BJ (cell line): Measurements from ENCODE around the gene PIPOX. TPM values are rescaled to one million over a fixed set of nuclear protein-coding genes. Genes with fewer than 3 reads are reported as not detected.

Experiments used
- CTCF ChIA-PET: fragments of 350-600 bp; formaldehyde crosslinking; extraction: SDS; loops from one replicate; lab custom pipeline; 2021; ENCODE audit warnings: antibody characterized with exemption, inconsistent platforms; lab: Yijun Ruan, JAX
- POLR2A ChIA-PET: fragments of 300-600 bp; sonication (Branson Sonifier 250); formaldehyde crosslinking; extraction: SDS; loops from one replicate; lab custom pipeline; 2021; ENCODE audit warnings: antibody characterized with exemption; lab: Charles Lee
- DNase-seq: peaks from one replicate; pipeline ENCODE4 v3.0.0-alpha.2; 2011; ENCODE audit warnings: low read depth
- H3K27me3 ChIP-seq: 2 replicates; pipeline ENCODE4 v1.6.0; 2011; ENCODE audit warnings: low read length; ENCODE audit not compliant: control insufficient read depth, insufficient read depth
- H3K36me3 ChIP-seq: 2 replicates; pipeline ENCODE4 v1.5.1; 2011; ENCODE audit warnings: low read length; ENCODE audit not compliant: control insufficient read depth, insufficient read depth
- H3K4me3 ChIP-seq: 2 replicates; pipeline ENCODE4 v1.5.1; 2011; ENCODE audit warnings: low read depth, mild to moderate bottlenecking, control low read depth, low read length
- polyA plus RNA-seq: library from polyadenylated mRNA; depleted of rRNA; stranded (reverse); fragments of >200 nt; gene quantifications from 2 replicates; pipeline ENCODE4 v1.2.3, GENCODE V29; 2011
- TF ChIP-seq, protein P1 (sequence below): IDR thresholded peaks from 2 replicates; pipeline ENCODE4 v1.5.1; 2011; ENCODE audit warnings: low read depth, mild to moderate bottlenecking, control low read depth, inconsistent platforms, low read length, moderate library complexity; ENCODE audit not compliant: insufficient read depth

Gene PIPOX
- polyA plus RNA-seq, 1 experiment = 1.1 TPM

DNA sequence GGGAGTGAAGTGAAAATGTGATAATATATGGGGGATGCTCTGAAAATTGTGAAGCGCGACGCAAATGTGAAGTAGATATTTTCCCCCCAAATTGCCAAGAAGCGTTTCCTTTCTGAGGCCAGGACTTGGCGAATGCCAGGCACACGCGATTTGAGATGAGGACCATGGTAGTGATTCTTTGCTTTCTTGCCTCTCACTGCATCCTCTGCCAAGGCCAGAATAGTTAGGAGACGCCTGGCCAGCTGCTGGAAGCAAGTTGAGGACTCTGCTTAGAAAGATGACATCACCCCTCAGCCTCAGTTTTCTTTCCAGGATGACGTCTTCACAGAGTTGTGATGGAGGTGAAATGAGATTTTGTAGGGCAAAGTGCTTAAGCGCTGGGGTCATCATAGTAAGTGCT, 25.9 kb downstream of the PIPOX start:
- ChIA-PET CTCF (interaction anchor here (1.1 to 1.4 kb wide), 2 partner anchors 20 to 103 kb away, joined by 3 read pairs; no protein-coding TSS in a partner anchor), POLR2A (no interaction called here)
- H3K36me3 ChIP-seq = no peaks in the 10 kb centered on the region
- DNase-seq = no peak
- H3K27me3 ChIP-seq = peaks cover 8% of the 10 kb centered on the region; the same call in 1 of the 2 replicates
- TF ChIP-seq, protein P1, sequence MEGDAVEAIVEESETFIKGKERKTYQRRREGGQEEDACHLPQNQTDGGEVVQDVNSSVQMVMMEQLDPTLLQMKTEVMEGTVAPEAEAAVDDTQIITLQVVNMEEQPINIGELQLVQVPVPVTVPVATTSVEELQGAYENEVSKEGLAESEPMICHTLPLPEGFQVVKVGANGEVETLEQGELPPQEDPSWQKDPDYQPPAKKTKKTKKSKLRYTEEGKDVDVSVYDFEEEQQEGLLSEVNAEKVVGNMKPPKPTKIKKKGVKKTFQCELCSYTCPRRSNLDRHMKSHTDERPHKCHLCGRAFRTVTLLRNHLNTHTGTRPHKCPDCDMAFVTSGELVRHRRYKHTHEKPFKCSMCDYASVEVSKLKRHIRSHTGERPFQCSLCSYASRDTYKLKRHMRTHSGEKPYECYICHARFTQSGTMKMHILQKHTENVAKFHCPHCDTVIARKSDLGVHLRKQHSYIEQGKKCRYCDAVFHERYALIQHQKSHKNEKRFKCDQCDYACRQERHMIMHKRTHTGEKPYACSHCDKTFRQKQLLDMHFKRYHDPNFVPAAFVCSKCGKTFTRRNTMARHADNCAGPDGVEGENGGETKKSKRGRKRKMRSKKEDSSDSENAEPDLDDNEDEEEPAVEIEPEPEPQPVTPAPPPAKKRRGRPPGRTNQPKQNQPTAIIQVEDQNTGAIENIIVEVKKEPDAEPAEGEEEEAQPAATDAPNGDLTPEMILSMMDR = no peak
- no peak overlapping the region for H3K4me3 ChIP-seq

DNA sequence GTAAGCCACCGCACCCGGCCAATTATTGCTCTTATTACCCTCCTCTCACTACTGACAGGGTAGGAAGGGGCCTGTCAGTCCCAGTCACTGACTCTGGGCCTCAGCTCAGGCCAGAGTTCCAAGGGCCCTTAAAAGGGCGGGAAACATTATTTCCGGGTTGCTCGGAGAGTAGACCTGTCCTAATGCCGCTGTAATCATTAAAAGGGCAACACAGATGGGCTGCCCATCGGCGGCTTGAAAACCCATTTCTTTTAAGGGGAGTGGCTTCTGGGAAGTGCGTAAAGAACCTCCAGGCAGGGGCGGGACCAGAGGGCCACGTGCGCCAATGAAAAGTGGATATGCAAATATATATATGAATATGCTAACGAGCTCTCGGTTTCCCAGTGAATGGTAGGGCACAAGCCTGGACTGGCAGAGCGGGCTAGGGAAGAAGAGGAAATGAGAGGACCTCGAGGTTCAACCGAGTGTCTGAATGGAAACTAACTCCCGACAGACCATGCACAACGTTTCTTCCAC, 26.6 kb downstream of the PIPOX start:
- H3K27me3 ChIP-seq = peaks cover 8% of the 10 kb centered on the region; the same call in 1 of the 2 replicates
- TF ChIP-seq, protein P1 = no peak
- DNase-seq = no peak
- no peaks in the 10 kb centered on the region for H3K36me3 ChIP-seq
- no peak overlapping the region for H3K4me3 ChIP-seq
- CTCF ChIA-PET = interaction anchor here (0.6 to 1.4 kb wide), 2 partner anchors 20 to 54 kb away, joined by 3 read pairs; no protein-coding TSS in a partner anchor
- POLR2A ChIA-PET = no interaction called here

- Histone ChIP-seq H3K4me3 (no peak overlapping the region), H3K36me3 (no peaks in the 10 kb centered on the region), H3K27me3 (peaks cover 8% of the 10 kb centered on the region; the same call in 1 of the 2 replicates)
- TF ChIP-seq, protein P1 = no peak
- ChIA-PET CTCF (no interaction called here), POLR2A (no interaction called here)
- no peak for DNase-seq
Observed at GRCh38 chr17:29070308-29070707, 27.4 kb downstream of the PIPOX start.

DNA sequence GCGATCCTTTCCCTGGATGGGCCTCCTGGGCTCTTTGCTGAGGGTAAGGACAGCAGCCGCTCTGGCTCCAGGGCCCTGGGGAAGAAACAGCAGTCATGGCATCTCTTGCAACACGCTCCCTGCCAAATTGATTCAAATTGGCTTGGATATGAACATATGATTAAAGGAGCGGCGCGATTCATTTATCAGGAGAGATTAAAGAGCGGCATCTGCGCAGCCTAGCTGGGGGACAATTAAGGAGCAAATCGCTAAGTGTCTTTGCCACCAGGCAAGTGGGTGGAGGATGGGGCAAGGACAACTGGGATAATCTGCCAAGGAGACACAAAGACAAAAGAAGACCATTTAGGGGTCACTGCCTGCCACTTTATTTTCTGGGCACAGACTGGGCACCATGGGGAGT, 27.8 kb downstream of the PIPOX start:
- ChIA-PET CTCF (no interaction called here), POLR2A (no interaction called here)
- no peak overlapping the region for H3K4me3 ChIP-seq
- no peak for DNase-seq
- TF ChIP-seq, protein P1 = no peak
- H3K36me3 ChIP-seq = no peaks in the 10 kb centered on the region
- peaks cover 6% of the 10 kb centered on the region; the same call in 1 of the 2 replicates for H3K27me3 ChIP-seq

GRCh38 chr17:29071303-29071702, 28.4 kb downstream of the PIPOX start:
- TF ChIP-seq, protein P1 = no peak
- ChIA-PET POLR2A (no interaction called here), CTCF (interaction anchor here (0.9 to 1.0 kb wide), 2 partner anchors 41 to 118 kb away, joined by 3 to 4 read pairs; no protein-coding TSS in a partner anchor)
- no peak for DNase-seq
- no peaks in the 10 kb centered on the region for H3K36me3 ChIP-seq
- H3K27me3 ChIP-seq = 0 out of 2 replicates have a peak, but pooled peaks cover 1% of the 10 kb centered on the region
- H3K4me3 ChIP-seq = no peak overlapping the region
